Stimulated activated naive CD8-positive, alpha-beta T cell treated with anti-CD3 and anti-CD28 coated beads, Interleukin-15, amount 100 ng/mL, for 72 hours (primary cell): ENCODE data around the gene COL4A6.

Source experiments
- ATAC-seq: fragments of 150-1000 bp; cut with Tn5 transposase; 2 replicates; pipeline ENCODE4 v1.10.0; 2021; ENCODE audit warnings: mild to moderate bottlenecking, moderate library complexity
- DNase-seq, 2 donors: peaks; one replicate each; pipeline ENCODE4 v3.0.0; 2021 to 2022
- H3K27ac Mint-ChIP-seq, 2 donors: one replicate each; pipeline ENCODE4 v1.8.0; 2022; ENCODE audit warnings: mild to moderate bottlenecking in 2 of 2, mixed read lengths in 2 of 2, moderate library complexity in 2 of 2
- H3K27me3 Mint-ChIP-seq: one replicate; pipeline ENCODE4 v1.8.0; 2022; ENCODE audit warnings: mixed read lengths
- H3K4me1 Mint-ChIP-seq: one replicate; pipeline ENCODE4 v1.8.0; 2022; ENCODE audit warnings: mild to moderate bottlenecking, mixed read lengths
- H3K4me3 Mint-ChIP-seq, 2 donors: one replicate each; pipeline ENCODE4 v1.8.0; 2022; ENCODE audit warnings: mild to moderate bottlenecking in 2 of 2, mixed read lengths in 2 of 2, moderate library complexity in 1 of 2
- H3K9me3 Mint-ChIP-seq, 2 donors: one replicate each; pipeline ENCODE4 v1.8.0; 2022; ENCODE audit warnings: mixed read lengths in 2 of 2

Gene COL4A6

DNA sequence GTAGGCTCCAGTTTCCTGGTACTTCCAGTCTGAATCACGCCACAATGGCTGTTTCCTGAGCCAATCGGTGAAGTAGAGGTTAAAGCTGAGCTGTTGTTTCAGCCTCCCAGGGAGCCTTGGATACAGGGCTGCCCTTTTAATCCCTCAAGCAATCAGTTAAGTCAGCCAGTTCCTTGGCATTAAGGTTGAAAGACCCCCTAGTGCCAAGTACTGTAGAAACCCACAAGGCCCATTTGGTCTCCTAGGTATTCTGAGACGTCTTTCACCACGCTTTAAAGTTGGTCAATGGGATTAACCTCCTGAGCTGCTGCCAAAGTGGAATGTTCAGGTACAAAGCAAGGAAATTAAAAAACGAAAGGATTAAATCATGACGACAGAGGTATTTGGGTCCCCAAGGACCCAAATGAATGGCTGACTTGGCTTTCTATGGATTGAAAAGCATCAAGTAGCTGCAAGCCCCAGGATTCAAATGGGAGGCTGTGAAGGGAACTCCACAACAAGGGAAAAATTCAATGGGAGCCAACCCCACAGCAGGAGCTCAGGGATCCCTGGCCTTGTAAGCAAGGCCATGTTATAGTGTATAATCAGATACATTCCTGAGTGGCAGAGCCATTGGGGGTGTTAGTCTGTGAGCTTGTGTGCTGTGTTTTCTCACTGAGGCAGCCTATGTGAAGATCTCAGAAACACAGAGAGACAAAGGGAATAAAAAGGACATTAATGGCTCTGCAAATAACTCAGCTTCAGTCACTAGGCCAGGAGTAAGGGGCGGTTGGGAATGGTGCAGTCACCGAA is 260.7 kb downstream of the COL4A6 start:
- ATAC-seq (no peak), DNase-seq (no peak)
- H3K4me3 Mint-ChIP-seq, result no peak overlapping the region

GRCh38 chrX:108173874-108174273 is 264.3 kb downstream of the COL4A6 start:
- H3K4me1 Mint-ChIP-seq, result no peaks in the 10 kb centered on the region
- no peaks in the 10 kb centered on the region for H3K27me3 Mint-ChIP-seq
- no peak overlapping the region for H3K4me3 Mint-ChIP-seq
- ATAC-seq (no peak), DNase-seq (no peak)
- no peaks in the 10 kb centered on the region for H3K9me3 Mint-ChIP-seq
- no peak overlapping the region for H3K27ac Mint-ChIP-seq

More for the DNA sequence above, 260.7 kb downstream of the COL4A6 start:
- H3K4me1 Mint-ChIP-seq, result no peaks in the 10 kb centered on the region
- no peak overlapping the region for H3K27ac Mint-ChIP-seq
- no peaks in the 10 kb centered on the region for H3K27me3 Mint-ChIP-seq
- H3K9me3 Mint-ChIP-seq, result no peaks in the 10 kb centered on the region

DNA sequence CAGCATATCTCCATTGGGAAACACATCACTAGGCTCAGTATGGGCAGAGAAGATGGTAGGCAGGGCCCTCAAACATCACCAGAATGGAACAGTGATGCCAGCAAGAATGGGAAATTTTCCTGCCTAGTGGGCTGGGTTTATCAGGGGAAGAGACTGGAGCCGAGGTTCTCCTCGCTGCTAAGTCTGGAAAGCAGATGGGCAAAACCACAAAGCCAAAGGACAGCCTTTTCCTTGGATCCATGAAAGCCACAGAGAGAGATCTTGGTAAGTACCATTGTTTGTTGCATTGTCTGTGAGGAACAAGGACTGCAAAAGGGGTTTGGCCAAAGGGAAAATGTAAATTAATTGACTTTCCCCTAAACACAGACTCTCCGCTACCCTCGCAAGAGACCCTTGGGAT is 266.6 kb downstream of the COL4A6 start:
- no peaks in the 10 kb centered on the region for H3K4me1 Mint-ChIP-seq
- no peaks in the 10 kb centered on the region for H3K9me3 Mint-ChIP-seq
- no peak overlapping the region for H3K27ac Mint-ChIP-seq
- H3K4me3 Mint-ChIP-seq, result no peak overlapping the region
- ATAC-seq (no peak), DNase-seq (no peak)
- no peaks in the 10 kb centered on the region for H3K27me3 Mint-ChIP-seq

DNA sequence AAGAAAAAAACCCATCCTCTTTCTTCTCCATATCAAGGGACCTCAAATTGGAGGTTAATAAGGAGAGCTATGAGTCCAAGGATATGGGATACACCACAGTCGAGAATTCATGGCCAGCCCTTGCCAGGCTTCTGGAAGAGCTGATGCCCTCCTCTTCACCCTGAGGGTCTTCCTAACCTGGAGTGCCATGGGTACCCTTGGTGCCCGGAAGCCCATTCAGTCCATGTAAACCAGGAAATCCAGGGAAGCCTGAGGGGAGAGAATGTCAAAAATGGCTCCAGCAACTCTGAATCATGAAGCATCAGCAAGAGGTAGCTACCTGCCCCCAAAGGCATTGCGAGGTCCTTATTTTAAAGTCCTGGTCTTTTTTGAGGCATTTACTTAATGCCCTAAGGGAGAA is 268.5 kb downstream of the COL4A6 start:
- Mint-ChIP-seq H3K27ac (no peak overlapping the region), H3K27me3 (no peaks in the 10 kb centered on the region), H3K9me3 (no peaks in the 10 kb centered on the region), H3K4me1 (no peaks in the 10 kb centered on the region), H3K4me3 (no peak overlapping the region)
- DNase-seq (no peak), ATAC-seq (no peak)

DNA sequence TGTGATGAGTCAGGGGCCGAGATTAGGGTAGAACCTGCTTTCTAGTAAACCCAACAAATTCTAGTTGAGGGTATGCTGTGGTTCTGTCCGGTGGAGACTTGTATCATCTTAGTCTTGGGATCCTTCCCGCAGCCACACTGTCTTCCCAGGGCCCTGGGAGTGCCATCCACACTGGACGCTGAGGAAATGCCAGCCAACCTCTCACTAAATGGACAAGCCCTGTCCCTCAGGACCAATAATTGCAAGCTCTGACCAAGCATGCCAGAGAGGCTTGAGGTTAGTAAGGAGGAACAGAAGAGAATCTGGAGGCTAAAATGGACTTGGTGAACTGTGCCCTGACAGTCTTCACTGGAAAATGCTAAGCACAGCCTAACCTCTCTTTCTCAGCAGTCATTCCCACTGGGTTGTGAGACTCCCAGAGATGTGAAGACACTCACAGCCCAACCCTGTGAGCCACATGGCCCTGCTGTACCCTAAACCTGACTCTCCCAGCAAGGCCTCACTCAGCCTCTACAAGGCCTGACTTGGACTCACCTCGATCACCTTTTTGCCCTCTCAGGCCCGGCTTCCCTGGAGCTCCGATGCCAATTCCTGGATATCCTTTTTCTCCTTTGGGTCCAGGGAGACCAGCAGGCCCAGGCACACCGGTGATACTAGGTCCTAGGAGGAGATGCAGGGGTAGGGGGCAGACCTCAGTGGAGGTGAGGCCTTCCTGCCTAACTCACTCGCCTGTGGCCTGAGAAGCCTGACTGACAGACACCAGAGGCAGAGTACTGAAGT is 269.1 kb downstream of the COL4A6 start:
- Mint-ChIP-seq H3K4me1 (no peaks in the 10 kb centered on the region), H3K4me3 (no peak overlapping the region), H3K27ac (no peak overlapping the region), H3K27me3 (no peaks in the 10 kb centered on the region), H3K9me3 (no peaks in the 10 kb centered on the region)
- ATAC-seq, result no peak
- no peak for DNase-seq

GRCh38 chrX:108167211-108167872 is 270.9 kb downstream of the COL4A6 start:
- Mint-ChIP-seq H3K4me3 (no peak overlapping the region), H3K9me3 (no peaks in the 10 kb centered on the region), H3K27ac (no peak overlapping the region), H3K4me1 (no peaks in the 10 kb centered on the region), H3K27me3 (no peaks in the 10 kb centered on the region)
- DNase-seq (no peak), ATAC-seq (no peak)

GRCh38 chrX:108165383-108166111 is 272.7 kb downstream of the COL4A6 start:
- H3K27ac Mint-ChIP-seq, result peak overlapping the region in 1 of 2 donors; percentile 67
- DNase-seq, result no peak
- H3K27me3 Mint-ChIP-seq, result no peaks in the 10 kb centered on the region
- H3K4me3 Mint-ChIP-seq, result no peak overlapping the region
- no peak for ATAC-seq
- no peaks in the 10 kb centered on the region for H3K9me3 Mint-ChIP-seq
- H3K4me1 Mint-ChIP-seq, result no peaks in the 10 kb centered on the region

GRCh38 chrX:108163333-108164082 is 274.7 kb downstream of the COL4A6 start:
- Mint-ChIP-seq H3K4me3 (no peak overlapping the region), H3K9me3 (no peaks in the 10 kb centered on the region), H3K27me3 (no peaks in the 10 kb centered on the region), H3K27ac (no peak overlapping the region), H3K4me1 (no peaks in the 10 kb centered on the region)
- DNase-seq, result no peak
- no peak for ATAC-seq

DNA sequence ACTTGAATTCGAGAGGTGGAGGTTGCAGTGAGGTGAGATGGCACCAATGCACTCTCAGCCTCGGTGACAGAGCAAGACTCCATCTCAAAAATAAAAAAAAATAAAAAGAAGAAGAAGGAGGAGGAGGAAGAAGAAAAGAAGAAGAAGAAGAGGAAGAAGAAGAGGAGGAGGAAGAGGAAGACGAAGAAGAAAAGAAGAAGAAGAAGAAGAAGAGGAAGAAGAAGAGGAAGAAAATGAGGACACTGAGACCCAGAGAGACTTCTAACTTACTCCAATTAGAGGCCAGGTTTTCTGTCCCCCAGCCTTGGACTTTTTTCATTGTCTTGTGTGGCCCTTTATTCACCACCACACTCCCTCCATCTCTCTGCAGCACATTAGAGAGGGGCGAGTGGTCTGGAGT is 276.0 kb downstream of the COL4A6 start:
- DNase-seq (no peak), ATAC-seq (no peak)
- H3K9me3 Mint-ChIP-seq, result no peaks in the 10 kb centered on the region
- peak overlapping the region in 1 of 2 donors; percentile 52 for H3K27ac Mint-ChIP-seq
- H3K4me1 Mint-ChIP-seq, result no peaks in the 10 kb centered on the region
- H3K4me3 Mint-ChIP-seq, result no peak overlapping the region
- no peaks in the 10 kb centered on the region for H3K27me3 Mint-ChIP-seq

DNA sequence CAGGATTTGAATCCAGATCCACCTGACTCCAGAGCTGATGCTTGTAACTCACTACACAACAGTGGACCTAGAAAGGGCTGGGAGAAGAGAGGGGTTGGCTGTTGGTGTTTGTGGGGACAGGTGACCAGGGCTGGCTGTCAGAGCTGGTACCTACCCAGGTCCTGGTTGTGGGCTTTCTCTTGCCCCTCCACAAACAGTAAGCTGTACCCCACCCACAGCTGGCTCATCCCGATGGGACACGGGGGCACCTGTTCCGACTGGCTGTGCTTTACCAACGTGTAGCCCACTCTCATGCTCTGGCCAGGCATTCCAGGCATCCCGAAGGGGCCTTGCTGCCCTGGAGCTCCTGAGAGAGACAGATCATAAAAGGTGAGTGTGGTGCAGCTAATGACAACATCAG is 277.9 kb downstream of the COL4A6 start:
- peak overlapping the region in 1 of 2 donors; percentile 27 for H3K27ac Mint-ChIP-seq
- no peaks in the 10 kb centered on the region for H3K27me3 Mint-ChIP-seq
- no peak overlapping the region for H3K4me3 Mint-ChIP-seq
- DNase-seq (no peak), ATAC-seq (no peak)
- H3K9me3 Mint-ChIP-seq, result no peaks in the 10 kb centered on the region
- no peaks in the 10 kb centered on the region for H3K4me1 Mint-ChIP-seq

DNA sequence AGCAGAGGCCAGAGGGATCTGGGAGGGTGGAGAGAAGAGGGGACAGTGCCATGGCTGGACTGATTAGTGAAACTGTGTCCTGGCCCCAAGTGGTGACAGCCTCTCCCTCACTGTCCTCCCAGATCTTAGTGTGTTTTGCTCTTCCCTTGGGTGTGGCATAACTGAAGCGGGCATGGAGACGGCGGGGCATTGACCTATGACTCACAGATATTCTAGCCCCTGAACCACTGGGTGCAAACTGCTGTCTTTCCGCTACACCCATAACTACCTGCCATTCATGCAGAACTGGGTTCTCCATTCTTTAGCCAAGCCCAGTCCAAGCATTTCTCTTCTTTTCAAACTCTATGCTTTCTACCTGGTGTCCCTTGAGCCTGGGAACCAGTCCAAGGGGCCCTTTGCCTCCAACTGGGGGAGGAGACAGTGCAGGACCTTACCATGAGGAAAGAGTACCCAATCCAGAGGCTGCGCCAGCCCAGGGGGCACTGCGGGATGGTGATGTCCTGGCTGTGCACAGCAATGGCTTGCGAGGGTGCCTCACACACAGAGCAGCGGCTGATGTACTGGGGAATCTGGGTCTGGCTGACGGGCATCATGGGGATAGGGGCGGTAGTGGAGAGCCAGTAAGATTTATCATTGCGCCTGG is 279.1 kb downstream of the COL4A6 start:
- Mint-ChIP-seq H3K4me1 (no peaks in the 10 kb centered on the region), H3K9me3 (no peaks in the 10 kb centered on the region), H3K27ac (no peak overlapping the region), H3K4me3 (no peak overlapping the region), H3K27me3 (no peaks in the 10 kb centered on the region)
- ATAC-seq, result no peak
- no peak for DNase-seq

- Mint-ChIP-seq H3K9me3 (no peaks in the 10 kb centered on the region), H3K27me3 (no peaks in the 10 kb centered on the region), H3K4me3 (no peak overlapping the region), H3K4me1 (no peaks in the 10 kb centered on the region), H3K27ac (peak overlapping the region in 1 of 2 donors; percentile 12)
- ATAC-seq (no peak), DNase-seq (no peak)
Measured at GRCh38 chrX:108157628-108158027, 280.6 kb downstream of the COL4A6 start.

DNA sequence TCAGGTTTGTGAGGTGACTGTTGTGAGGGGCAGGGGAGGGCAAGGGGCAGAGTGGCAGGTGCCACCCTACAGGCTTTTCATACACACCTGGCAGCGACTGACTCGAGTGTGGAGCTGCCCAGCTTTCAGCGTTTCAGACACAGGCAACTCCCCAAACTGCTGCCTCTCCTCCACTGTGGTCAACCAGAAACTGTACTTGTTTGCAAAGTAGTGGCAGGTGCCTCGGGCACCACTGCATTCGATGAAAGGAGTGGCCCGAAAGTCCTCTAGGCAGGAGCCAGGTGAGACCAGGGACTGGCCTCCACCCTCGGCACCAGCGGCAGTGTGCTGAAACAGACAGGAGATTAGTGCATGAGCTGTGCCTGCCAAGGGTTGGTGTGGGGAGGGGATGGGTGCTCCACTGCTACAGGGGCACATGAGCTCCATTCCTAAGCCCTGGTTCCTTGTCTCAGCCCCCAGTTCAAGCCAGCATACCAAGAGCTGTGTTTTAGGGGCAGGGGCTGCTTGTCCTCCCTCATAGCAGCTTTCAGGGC is 281.2 kb downstream of the COL4A6 start:
- no peaks in the 10 kb centered on the region for H3K27me3 Mint-ChIP-seq
- peak overlapping the region in 1 of 2 donors; percentile 12 for H3K27ac Mint-ChIP-seq
- no peaks in the 10 kb centered on the region for H3K4me1 Mint-ChIP-seq
- no peak for ATAC-seq
- H3K4me3 Mint-ChIP-seq, result no peak overlapping the region
- no peak for DNase-seq
- H3K9me3 Mint-ChIP-seq, result no peaks in the 10 kb centered on the region

DNA sequence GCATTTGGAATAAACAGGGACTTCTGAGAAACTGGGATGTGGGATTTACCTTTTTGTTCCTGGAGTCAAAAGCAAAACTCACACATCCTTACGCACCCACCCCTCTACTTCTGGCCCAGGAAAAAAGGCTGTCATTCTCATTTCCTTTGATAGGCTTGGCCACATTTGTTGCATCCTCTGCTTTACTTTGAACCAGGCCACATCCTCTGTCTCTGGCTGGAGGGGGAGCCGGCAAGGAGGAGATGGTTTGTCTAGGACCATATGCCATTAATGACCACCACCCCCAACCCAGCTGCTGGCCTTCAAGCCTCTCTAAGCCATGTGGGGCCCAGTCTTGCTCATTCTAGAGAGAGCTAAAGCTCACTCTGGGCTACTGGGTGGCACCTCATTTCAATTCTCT is 282.1 kb downstream of the COL4A6 start:
- Mint-ChIP-seq H3K27ac (no peak overlapping the region), H3K4me3 (no peak overlapping the region), H3K27me3 (no peaks in the 10 kb centered on the region), H3K4me1 (no peaks in the 10 kb centered on the region), H3K9me3 (no peaks in the 10 kb centered on the region)
- ATAC-seq (no peak), DNase-seq (no peak)
